ENCODE results near the gene CPNE8.

DNA sequence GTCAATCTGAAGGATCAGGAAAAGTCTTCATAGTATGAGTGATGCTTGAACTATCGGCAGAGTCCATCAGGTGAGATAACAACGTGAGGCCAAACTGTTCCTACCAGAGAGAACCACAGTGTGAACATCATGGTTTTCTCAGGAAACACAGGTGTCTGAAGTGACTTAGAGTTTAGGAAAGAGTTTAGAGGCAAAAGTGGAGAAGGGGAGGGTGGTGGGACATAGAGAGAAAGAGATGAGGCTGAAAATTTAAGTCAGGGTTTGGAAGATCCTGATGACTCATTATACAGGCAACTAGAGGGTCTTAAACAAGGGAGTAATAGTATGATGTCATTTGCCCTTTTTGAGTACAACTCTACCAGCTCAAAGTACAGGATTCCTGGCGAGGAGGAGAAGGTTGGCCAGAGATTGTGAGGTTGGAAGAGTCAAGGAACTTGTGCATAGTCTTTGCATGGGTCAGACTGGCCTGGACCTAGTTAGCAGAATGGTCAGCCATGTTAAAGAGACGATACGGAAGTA, 16.0 kb downstream of the CPNE8 start:
- TF ChIP-seq, protein P1, sequence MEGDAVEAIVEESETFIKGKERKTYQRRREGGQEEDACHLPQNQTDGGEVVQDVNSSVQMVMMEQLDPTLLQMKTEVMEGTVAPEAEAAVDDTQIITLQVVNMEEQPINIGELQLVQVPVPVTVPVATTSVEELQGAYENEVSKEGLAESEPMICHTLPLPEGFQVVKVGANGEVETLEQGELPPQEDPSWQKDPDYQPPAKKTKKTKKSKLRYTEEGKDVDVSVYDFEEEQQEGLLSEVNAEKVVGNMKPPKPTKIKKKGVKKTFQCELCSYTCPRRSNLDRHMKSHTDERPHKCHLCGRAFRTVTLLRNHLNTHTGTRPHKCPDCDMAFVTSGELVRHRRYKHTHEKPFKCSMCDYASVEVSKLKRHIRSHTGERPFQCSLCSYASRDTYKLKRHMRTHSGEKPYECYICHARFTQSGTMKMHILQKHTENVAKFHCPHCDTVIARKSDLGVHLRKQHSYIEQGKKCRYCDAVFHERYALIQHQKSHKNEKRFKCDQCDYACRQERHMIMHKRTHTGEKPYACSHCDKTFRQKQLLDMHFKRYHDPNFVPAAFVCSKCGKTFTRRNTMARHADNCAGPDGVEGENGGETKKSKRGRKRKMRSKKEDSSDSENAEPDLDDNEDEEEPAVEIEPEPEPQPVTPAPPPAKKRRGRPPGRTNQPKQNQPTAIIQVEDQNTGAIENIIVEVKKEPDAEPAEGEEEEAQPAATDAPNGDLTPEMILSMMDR (conservative IDR thresholded peaks at IDR 0.05; ENCODE audit: low read length), result no peak
- no peak for TF ChIP-seq EZH2phosphoT487 (IDR thresholded peaks at IDR 0.05; ENCODE audit: borderline replicate concordance, low read depth, low read length)

All from OCI-LY7 (cell line).